Epithelial cell of esophagus (primary cell): ENCODE data around the gene SLC22A23.

Source experiments
- DNase-seq: peaks from one replicate; pipeline ENCODE4 v3.0.0; 2010; ENCODE audit warnings: low read depth
- H3K4me3 ChIP-seq: 2 replicates; pipeline ENCODE4 v1.5.1; 2011; ENCODE audit warnings: mild to moderate bottlenecking, low read length, control low read depth
- TF ChIP-seq, protein P1 (sequence below): IDR thresholded peaks from 2 replicates; pipeline ENCODE4 v1.5.1; 2011; ENCODE audit warnings: low read depth, mild to moderate bottlenecking, low read length, control low read depth, inconsistent platforms; ENCODE audit not compliant: insufficient read depth; ENCODE audit errors: missing control alignments

The SLC22A23 gene

GRCh38 chr6:3471711-3472110 is 14.9 kb upstream of the SLC22A23 start:
- TF ChIP-seq, protein P1, sequence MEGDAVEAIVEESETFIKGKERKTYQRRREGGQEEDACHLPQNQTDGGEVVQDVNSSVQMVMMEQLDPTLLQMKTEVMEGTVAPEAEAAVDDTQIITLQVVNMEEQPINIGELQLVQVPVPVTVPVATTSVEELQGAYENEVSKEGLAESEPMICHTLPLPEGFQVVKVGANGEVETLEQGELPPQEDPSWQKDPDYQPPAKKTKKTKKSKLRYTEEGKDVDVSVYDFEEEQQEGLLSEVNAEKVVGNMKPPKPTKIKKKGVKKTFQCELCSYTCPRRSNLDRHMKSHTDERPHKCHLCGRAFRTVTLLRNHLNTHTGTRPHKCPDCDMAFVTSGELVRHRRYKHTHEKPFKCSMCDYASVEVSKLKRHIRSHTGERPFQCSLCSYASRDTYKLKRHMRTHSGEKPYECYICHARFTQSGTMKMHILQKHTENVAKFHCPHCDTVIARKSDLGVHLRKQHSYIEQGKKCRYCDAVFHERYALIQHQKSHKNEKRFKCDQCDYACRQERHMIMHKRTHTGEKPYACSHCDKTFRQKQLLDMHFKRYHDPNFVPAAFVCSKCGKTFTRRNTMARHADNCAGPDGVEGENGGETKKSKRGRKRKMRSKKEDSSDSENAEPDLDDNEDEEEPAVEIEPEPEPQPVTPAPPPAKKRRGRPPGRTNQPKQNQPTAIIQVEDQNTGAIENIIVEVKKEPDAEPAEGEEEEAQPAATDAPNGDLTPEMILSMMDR = no peak
- no peak overlapping the region for H3K4me3 ChIP-seq
- DNase-seq = peak; percentile 34

DNA sequence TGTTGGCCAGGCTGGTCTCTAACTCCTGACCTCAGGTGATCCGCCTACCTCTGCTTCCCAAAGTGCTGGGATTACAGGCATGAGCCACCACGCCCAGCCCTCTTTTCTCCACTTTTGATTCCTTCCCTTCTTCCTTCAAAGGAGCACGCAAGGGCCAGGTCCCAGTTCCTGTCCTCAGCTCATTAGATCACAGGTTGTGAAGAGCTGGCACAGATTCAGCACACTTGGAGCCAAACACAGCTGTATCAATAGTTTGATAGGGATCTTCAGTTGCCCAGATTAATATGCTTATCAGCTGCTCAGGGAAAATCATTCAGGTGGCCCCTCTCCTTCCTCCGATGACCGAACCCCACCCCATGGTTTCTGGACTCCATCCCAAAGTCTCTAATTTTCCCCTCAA is 14.4 kb upstream of the SLC22A23 start:
- H3K4me3 ChIP-seq = no peak overlapping the region
- TF ChIP-seq, protein P1 = no peak
- DNase-seq = no peak

DNA sequence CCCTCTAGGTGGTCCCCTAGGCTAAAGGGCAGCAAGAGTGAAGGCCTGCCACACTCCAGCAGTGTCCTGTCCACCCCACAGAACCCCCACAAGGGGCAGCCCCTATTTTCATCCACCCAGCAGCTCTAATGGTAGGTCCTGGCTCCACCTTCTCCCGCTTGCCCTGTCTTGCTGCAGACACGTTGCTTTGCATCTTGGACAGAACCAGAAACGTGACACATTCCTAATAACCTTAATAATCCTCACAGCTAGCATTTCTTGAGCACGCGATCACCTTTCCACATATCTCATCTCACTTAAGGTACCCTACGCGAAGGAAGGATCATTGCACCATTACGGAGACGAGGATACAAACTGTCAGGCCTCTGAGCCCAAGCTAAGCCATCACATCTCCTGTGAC is 11.7 kb upstream of the SLC22A23 start:
- TF ChIP-seq, protein P1 = no peak
- DNase-seq = peak; percentile 56
- H3K4me3 ChIP-seq = no peak overlapping the region

DNA sequence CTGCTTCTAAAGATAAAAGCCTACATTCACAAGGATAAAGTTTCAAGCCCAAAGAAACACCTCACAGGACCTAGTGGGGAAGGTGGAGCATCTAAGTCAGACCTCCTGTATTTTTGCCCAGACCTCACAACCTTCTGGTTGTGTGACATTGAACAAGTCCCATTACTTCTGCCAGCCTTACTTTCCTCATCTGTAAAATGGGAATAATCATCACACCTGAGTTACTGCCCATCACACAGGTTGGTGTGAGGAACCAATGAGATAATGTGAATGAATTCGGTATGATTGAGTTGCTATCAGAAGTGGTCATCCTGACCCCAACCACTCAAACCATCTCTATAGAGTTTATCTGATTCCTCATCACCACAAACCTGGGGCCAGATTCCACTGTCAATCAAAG is 11.1 kb upstream of the SLC22A23 start:
- TF ChIP-seq, protein P1 = no peak
- DNase-seq = no peak
- H3K4me3 ChIP-seq = no peak overlapping the region

DNA sequence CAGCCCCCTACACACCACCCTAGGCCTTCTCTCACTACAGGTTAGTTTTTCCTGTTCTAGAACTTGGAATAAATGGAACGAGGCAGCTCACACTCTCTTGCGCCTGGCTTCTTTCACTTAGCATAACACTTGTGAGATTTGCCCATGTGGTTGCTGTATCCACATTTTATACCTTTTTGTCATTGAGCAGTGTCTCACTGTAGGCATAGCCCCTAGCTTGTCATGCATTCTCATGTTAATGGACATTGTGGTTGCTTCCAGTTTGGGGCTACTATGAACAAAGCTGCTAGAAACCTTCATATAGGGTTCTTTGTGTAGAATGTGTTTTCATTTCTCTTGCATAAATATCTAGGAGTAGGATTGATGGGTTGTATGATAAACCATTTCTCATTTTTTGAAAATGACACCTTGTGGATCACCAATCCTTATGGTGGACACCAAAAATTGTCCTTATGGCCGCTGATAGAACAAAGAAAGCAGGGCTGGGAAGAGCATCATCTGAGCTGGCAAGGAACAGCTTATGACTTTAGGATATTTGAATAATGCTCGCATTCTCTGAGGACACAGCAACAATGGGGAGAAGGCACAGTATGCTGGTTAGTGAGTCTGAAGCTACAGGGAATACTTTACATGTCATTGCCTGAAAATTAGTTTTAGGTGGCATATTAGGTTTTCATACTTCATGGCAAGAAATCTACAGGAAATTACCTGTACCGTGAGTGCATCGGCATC is 9.8 kb upstream of the SLC22A23 start:
- no peak overlapping the region for H3K4me3 ChIP-seq
- DNase-seq = no peak
- TF ChIP-seq, protein P1 = no peak

DNA sequence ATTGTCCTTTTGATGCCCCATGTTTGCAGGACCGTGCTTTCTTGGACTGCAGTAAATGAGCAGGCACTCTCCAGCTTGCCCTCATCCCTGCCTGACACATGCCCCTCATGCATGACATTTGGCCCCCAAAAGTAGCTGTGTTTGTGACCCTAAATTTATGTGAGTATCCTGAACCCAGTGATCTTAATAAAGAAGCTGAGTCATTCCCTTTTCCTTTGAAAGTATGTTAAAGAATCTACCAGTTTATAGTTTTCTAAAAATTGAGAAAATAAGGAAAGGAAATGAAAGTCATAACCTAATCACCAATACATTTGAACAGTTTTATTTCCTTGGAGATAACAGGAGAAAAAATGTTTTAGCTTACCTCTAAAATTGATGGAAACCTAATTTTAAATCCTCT is 3.4 kb upstream of the SLC22A23 start:
- TF ChIP-seq, protein P1 = no peak
- no peak overlapping the region for H3K4me3 ChIP-seq
- DNase-seq = no peak
